Smooth muscle cell (in vitro differentiated cells): ENCODE measurements around the gene PDZD2. TPM values are rescaled to one million over a fixed set of nuclear protein-coding genes. Genes with fewer than 3 reads are reported as not detected.
A peak's percentile ranks its signal among the peaks of the same experiment; 100 is the strongest.

Experiments used
- DNase-seq: peaks from one replicate; lab custom pipeline; 2025; ENCODE audit not compliant: unreplicated experiment; lab: John Stamatoyannopoulos, UW
- H2AFZ ChIP-seq: fragments of 200-600 bp; sonication (generic); 2 replicates; pipeline ENCODE4 v1.6.0; 2016; ENCODE audit warnings: antibody characterized with exemption, low read depth, mild to moderate bottlenecking
- H3F3A ChIP-seq: fragments of 200-600 bp; sonication (generic); 2 replicates; pipeline ENCODE4 v1.6.0; 2017; ENCODE audit warnings: antibody characterized with exemption, low read depth
- H3K27ac ChIP-seq: fragments of 200-600 bp; sonication (generic); 2 replicates; pipeline ENCODE4 v1.5.1; 2016; ENCODE audit warnings: low read depth, mild to moderate bottlenecking
- H3K27me3 ChIP-seq: fragments of 200-600 bp; sonication (generic); 2 replicates; pipeline ENCODE4 v1.6.1; 2016; ENCODE audit warnings: low read depth, mild to moderate bottlenecking
- H3K36me3 ChIP-seq: fragments of 200-600 bp; sonication (generic); 2 replicates; pipeline ENCODE4 v1.5.1; 2016; ENCODE audit warnings: low read depth
- H3K4me1 ChIP-seq: fragments of 200-600 bp; sonication (generic); 2 replicates; pipeline ENCODE4 v1.5.1; 2016; ENCODE audit warnings: low read depth
- H3K4me2 ChIP-seq: fragments of 200-600 bp; sonication (generic); 2 replicates; pipeline ENCODE4 v1.6.0; 2016; ENCODE audit warnings: mild to moderate bottlenecking
- H3K4me3 ChIP-seq: fragments of 200-600 bp; sonication (generic); 2 replicates; pipeline ENCODE4 v1.5.1; 2016; ENCODE audit warnings: mild to moderate bottlenecking
- H3K79me2 ChIP-seq: fragments of 200-600 bp; sonication (generic); 2 replicates; pipeline ENCODE4 v1.6.0; 2016; ENCODE audit warnings: low read depth, mild to moderate bottlenecking
- H3K9ac ChIP-seq: fragments of 200-600 bp; sonication (generic); 2 replicates; pipeline ENCODE4 v1.6.0; 2016; ENCODE audit warnings: low read depth
- H3K9me3 ChIP-seq: fragments of 200-600 bp; sonication (generic); replicated peaks from 2 replicates; pipeline ENCODE4 v1.5.1; 2016; ENCODE audit warnings: low read depth
- H4K20me1 ChIP-seq: fragments of 200-600 bp; sonication (generic); 2 replicates; pipeline ENCODE4 v1.6.0; 2016; ENCODE audit warnings: low read depth
- CTCF ChIP-seq: fragments of 200-600 bp; sonication (generic); IDR thresholded peaks from 2 replicates; pipeline ENCODE4 v1.5.1; 2017; ENCODE audit warnings: borderline replicate concordance, mild to moderate bottlenecking, antibody characterized with exemption; ENCODE audit not compliant: insufficient read depth, poor library complexity, severe bottlenecking
- WGBS: methylation state at CpG from one replicate; pipeline ENCODE4 v1.1.7; 2016; ENCODE audit warnings: low lambda C conversion rate; 5-methylcytosine and 5-hydroxymethylcytosine counted together
- polyA plus RNA-seq: library from polyadenylated mRNA; unstranded; fragments of >200 nt; fragmentation: Nextera tagmentation; extraction: Ambion mirVana; gene quantifications from 2 replicates; pipeline ENCODE4 v1.2.1, GENCODE V29; 2016
- total RNA-seq: library from RNA; depleted of rRNA; stranded (reverse); fragments of >200 nt; gene quantifications from 2 replicates; pipeline ENCODE4 v1.2.3, GENCODE V29; 2014

The PDZD2 gene
- total and polyA plus RNA-seq, 2 experiments from 2014 or later = 3.2 to 4.1 TPM

- H3K27me3 ChIP-seq = no peaks in the 10 kb centered on the region
- H3K36me3 ChIP-seq = no peaks in the 10 kb centered on the region
- peak overlapping the region; percentile 45 for H3K9ac ChIP-seq
- peak overlapping the region; percentile 79 for H3K27ac ChIP-seq
- H4K20me1 ChIP-seq = no peaks in the 10 kb centered on the region
- no peak for DNase-seq
- 39% methylated on average over 10 of the region's 10 CpGs for WGBS
- peaks cover 12% of the 10 kb centered on the region for H3F3A ChIP-seq
- H3K4me3 ChIP-seq = no peak overlapping the region
- no peaks in the 10 kb centered on the region for H3K79me2 ChIP-seq
- peak overlapping the region; percentile 56 for H3K4me2 ChIP-seq
- TF ChIP-seq CTCF = no peak
- peaks cover 6% of the 10 kb centered on the region for H3K4me1 ChIP-seq
- H2AFZ ChIP-seq = peak overlapping the region; percentile 38
- H3K9me3 ChIP-seq = no peaks in the 10 kb centered on the region
Measured at GRCh38 chr5:31990081-31990650, 351.2 kb downstream of the PDZD2 start.

DNA sequence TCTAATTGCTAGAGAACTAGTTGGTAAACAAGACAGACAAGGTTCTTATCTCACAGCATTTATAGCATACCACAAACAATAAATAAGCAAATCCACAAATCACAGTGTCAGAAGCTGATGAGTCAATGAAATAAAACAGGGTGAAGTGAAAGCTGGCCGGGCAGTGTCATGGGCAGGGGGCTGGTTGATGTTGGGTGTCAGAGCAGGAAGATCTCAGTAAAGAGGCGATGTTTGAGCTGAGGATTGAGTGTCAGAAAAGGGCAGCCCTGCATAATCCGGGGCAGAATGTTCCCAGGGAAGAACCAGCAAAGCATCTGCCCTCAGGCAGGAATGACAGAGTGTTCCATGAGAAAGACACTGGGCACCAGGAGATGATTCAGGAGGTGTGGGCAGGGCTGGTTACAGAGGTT lies 351.8 kb downstream of the PDZD2 start:
- Histone ChIP-seq H2AFZ (peak overlapping the region; percentile 38), H3K4me1 (peaks cover 6% of the 10 kb centered on the region), H3K9me3 (no peaks in the 10 kb centered on the region), H3K27me3 (no peaks in the 10 kb centered on the region), H3K79me2 (no peaks in the 10 kb centered on the region), H3K4me3 (no peak overlapping the region), H3K36me3 (no peaks in the 10 kb centered on the region), H3K9ac (peak overlapping the region; percentile 45), H3F3A (peaks cover 12% of the 10 kb centered on the region), H3K27ac (peak overlapping the region; percentile 79), H4K20me1 (no peaks in the 10 kb centered on the region), H3K4me2 (peak overlapping the region; percentile 56)
- TF ChIP-seq CTCF = no peak
- WGBS = 1% methylated on average over 3 of the region's 3 CpGs
- no peak for DNase-seq

GRCh38 chr5:31992377-31992776 lies 353.4 kb downstream of the PDZD2 start:
- H3K27ac ChIP-seq = no peak overlapping the region
- H3K9me3 ChIP-seq = no peaks in the 10 kb centered on the region
- no peak overlapping the region for H2AFZ ChIP-seq
- H4K20me1 ChIP-seq = no peaks in the 10 kb centered on the region
- H3K4me2 ChIP-seq = no peak overlapping the region
- no peaks in the 10 kb centered on the region for H3K36me3 ChIP-seq
- WGBS = 97% methylated on average over 2 of the region's 2 CpGs
- H3K79me2 ChIP-seq = no peaks in the 10 kb centered on the region
- no peak overlapping the region for H3K9ac ChIP-seq
- peaks cover 6% of the 10 kb centered on the region for H3K4me1 ChIP-seq
- no peaks in the 10 kb centered on the region for H3K27me3 ChIP-seq
- no peak for TF ChIP-seq CTCF
- H3F3A ChIP-seq = peaks cover 12% of the 10 kb centered on the region
- H3K4me3 ChIP-seq = no peak overlapping the region
- DNase-seq = no peak
